Osteoblast (primary cell): ENCODE measurements around the gene COG5. TPM values are rescaled to one million over a fixed set of nuclear protein-coding genes. Genes with fewer than 3 reads are reported as not detected.

Source experiments
- DNase-seq: peaks from one replicate; pipeline ENCODE4 v3.0.0; 2011; ENCODE audit warnings: low spot score, mixed read lengths; ENCODE audit not compliant: insufficient read length; ENCODE audit errors: missing footprints
- H2AFZ ChIP-seq: 2 replicates; pipeline ENCODE4 v1.6.0; 2011; ENCODE audit warnings: mild to moderate bottlenecking, low read length
- H3K27ac ChIP-seq: 2 replicates; pipeline ENCODE4 v1.5.1; 2011; ENCODE audit warnings: mild to moderate bottlenecking, low read depth, low read length, moderate library complexity
- H3K27me3 ChIP-seq: 2 replicates; pipeline ENCODE4 v1.6.0; 2012; ENCODE audit warnings: mild to moderate bottlenecking, control low read depth, inconsistent platforms, low read length, moderate library complexity; ENCODE audit not compliant: insufficient read depth
- H3K36me3 ChIP-seq: 2 replicates; pipeline ENCODE4 v1.5.1; 2011; ENCODE audit warnings: mild to moderate bottlenecking, low read length, control low read depth, moderate library complexity; ENCODE audit not compliant: insufficient read depth
- H3K4me1 ChIP-seq: 2 replicates; pipeline ENCODE4 v1.5.1; 2011; ENCODE audit warnings: mild to moderate bottlenecking, low read length, control low read depth, moderate library complexity; ENCODE audit not compliant: insufficient read depth
- H3K4me2 ChIP-seq: 2 replicates; pipeline ENCODE4 v1.6.0; 2011; ENCODE audit warnings: mild to moderate bottlenecking, low read length; ENCODE audit not compliant: insufficient read depth
- H3K4me3 ChIP-seq: fragments of 200-600 bp; sonication (generic); 3 replicates; pipeline ENCODE4 v1.5.1; 2012; ENCODE audit warnings: mild to moderate bottlenecking, low read length, inconsistent platforms; ENCODE audit not compliant: insufficient read depth
- H3K79me2 ChIP-seq: 2 replicates; pipeline ENCODE4 v1.6.0; 2012; ENCODE audit warnings: mild to moderate bottlenecking, low read length, control low read depth, inconsistent platforms; ENCODE audit not compliant: insufficient read depth
- H3K9me3 ChIP-seq: 2 replicates; pipeline ENCODE4 v1.5.1; 2011; ENCODE audit warnings: low read depth, low read length, control low read depth
- H4K20me1 ChIP-seq: 2 replicates; pipeline ENCODE4 v1.6.0; 2012; ENCODE audit warnings: mild to moderate bottlenecking, low read length, control low read depth; ENCODE audit not compliant: insufficient read depth
- total RNA-seq: library from RNA; depleted of rRNA; stranded (reverse); fragments of >200 nt; gene quantifications from 2 replicates; pipeline ENCODE4 v1.2.3, GENCODE V29; 2012
- TF ChIP-seq, protein P1 (sequence below): IDR thresholded peaks from 2 replicates; pipeline ENCODE4 v1.5.1; 2011; ENCODE audit warnings: mild to moderate bottlenecking, low read depth, low read length, moderate library complexity; ENCODE audit errors: extremely low read depth

Gene COG5
- total RNA-seq, 1 donor, result 29.7 TPM

DNA sequence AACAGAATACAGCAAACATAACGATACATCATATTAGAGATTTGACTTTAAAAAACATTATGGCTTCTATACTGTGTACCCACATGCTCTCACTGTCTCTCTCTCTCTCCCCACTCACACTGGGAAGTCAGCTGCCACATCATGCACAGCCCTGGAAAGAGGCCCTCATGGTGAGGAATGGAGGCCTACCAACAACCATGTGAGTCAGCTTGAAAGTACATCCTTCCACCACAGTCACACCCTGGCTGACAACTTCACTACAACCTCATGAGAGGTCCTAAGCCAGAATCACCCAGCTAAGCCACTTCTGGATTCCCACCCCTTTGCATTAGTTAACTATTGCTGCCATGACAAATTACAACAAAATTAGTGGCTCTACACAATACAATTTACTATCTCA lies 117.2 kb downstream of the COG5 start:
- H2AFZ ChIP-seq, result no peak overlapping the region
- no peaks in the 10 kb centered on the region for H4K20me1 ChIP-seq
- H3K4me1 ChIP-seq, result peaks cover 4% of the 10 kb centered on the region
- no peaks in the 10 kb centered on the region for H3K9me3 ChIP-seq
- H3K36me3 ChIP-seq, result no peaks in the 10 kb centered on the region
- no peaks in the 10 kb centered on the region for H3K27me3 ChIP-seq
- no peak overlapping the region for H3K4me3 ChIP-seq
- TF ChIP-seq, protein P1, sequence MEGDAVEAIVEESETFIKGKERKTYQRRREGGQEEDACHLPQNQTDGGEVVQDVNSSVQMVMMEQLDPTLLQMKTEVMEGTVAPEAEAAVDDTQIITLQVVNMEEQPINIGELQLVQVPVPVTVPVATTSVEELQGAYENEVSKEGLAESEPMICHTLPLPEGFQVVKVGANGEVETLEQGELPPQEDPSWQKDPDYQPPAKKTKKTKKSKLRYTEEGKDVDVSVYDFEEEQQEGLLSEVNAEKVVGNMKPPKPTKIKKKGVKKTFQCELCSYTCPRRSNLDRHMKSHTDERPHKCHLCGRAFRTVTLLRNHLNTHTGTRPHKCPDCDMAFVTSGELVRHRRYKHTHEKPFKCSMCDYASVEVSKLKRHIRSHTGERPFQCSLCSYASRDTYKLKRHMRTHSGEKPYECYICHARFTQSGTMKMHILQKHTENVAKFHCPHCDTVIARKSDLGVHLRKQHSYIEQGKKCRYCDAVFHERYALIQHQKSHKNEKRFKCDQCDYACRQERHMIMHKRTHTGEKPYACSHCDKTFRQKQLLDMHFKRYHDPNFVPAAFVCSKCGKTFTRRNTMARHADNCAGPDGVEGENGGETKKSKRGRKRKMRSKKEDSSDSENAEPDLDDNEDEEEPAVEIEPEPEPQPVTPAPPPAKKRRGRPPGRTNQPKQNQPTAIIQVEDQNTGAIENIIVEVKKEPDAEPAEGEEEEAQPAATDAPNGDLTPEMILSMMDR, result no peak
- no peaks in the 10 kb centered on the region for H3K79me2 ChIP-seq
- no peak overlapping the region for H3K4me2 ChIP-seq
- peak overlapping the region; percentile 18 for H3K27ac ChIP-seq
- peak; percentile 31 for DNase-seq

- Histone ChIP-seq H3K4me1 (peaks cover 4% of the 10 kb centered on the region), H4K20me1 (no peaks in the 10 kb centered on the region), H3K79me2 (no peaks in the 10 kb centered on the region), H2AFZ (no peak overlapping the region), H3K9me3 (no peaks in the 10 kb centered on the region), H3K4me2 (no peak overlapping the region), H3K27ac (no peak overlapping the region), H3K4me3 (no peak overlapping the region), H3K36me3 (no peaks in the 10 kb centered on the region), H3K27me3 (no peaks in the 10 kb centered on the region)
- no peak for DNase-seq
- TF ChIP-seq, protein P1, result no peak
Observed at GRCh38 chr7:107442678-107443077, 121.0 kb downstream of the COG5 start.

DNA sequence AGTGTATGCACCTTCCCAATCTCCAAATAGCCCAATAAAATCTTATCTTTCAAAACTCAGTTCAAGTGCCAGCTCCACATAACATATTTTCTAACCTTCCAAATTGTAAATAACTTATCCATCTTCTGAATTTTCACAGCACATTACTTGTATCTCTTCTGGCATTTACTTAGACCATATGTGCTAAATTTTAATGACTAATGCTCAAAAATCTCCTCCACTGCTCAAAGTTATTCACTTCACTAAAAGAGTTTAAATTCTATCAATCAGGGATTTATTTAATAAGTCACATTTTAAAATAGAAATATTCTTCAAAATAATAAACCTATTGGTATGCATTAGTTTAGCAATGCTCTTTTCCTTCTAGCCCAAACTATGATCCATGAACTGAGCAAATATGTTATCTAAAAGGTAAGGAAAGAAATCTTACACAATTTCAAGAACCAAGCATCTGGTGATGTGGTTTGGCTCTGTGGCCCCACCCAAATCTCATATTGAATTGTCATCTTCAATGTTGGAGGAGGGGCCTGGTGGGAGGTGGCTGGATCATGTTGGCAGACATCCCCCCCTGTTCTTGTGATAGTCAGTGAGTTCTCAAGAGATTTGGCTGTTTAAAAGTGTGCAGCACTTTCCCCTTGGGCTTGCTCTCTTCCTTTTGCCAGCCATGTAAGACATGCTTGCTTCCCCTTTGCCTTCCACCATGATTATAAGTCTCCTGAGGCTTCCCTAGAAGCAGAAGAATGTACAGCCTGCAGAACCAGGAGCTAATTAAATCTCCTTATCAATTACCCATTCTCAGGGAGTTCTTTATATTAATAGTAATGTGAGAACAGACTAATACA lies 121.9 kb downstream of the COG5 start:
- peak; percentile 8 for DNase-seq
- H3K4me1 ChIP-seq, result peaks cover 3% of the 10 kb centered on the region
- no peak overlapping the region for H3K4me3 ChIP-seq
- H3K27me3 ChIP-seq, result no peaks in the 10 kb centered on the region
- H3K4me2 ChIP-seq, result no peak overlapping the region
- no peaks in the 10 kb centered on the region for H4K20me1 ChIP-seq
- H3K36me3 ChIP-seq, result no peaks in the 10 kb centered on the region
- H3K27ac ChIP-seq, result no peak overlapping the region
- H3K79me2 ChIP-seq, result no peaks in the 10 kb centered on the region
- no peak overlapping the region for H2AFZ ChIP-seq
- no peaks in the 10 kb centered on the region for H3K9me3 ChIP-seq
- TF ChIP-seq, protein P1, result no peak

- H3K27me3 ChIP-seq, result no peaks in the 10 kb centered on the region
- H3K4me1 ChIP-seq, result no peaks in the 10 kb centered on the region
- TF ChIP-seq, protein P1, result no peak
- no peak overlapping the region for H3K27ac ChIP-seq
- DNase-seq, result no peak
- no peak overlapping the region for H3K4me3 ChIP-seq
- no peak overlapping the region for H2AFZ ChIP-seq
- no peaks in the 10 kb centered on the region for H3K9me3 ChIP-seq
- H3K79me2 ChIP-seq, result no peaks in the 10 kb centered on the region
- no peaks in the 10 kb centered on the region for H3K36me3 ChIP-seq
- no peaks in the 10 kb centered on the region for H4K20me1 ChIP-seq
- no peak overlapping the region for H3K4me2 ChIP-seq
Observed at GRCh38 chr7:107439025-107439424, 124.7 kb downstream of the COG5 start.
